ENCODE data around the gene FBXO24. TPM values are rescaled to one million over a fixed set of nuclear protein-coding genes. Genes with fewer than 3 reads are reported as not detected.

FBXO24 gene
- total and polyA plus RNA-seq, 2 of the 4 experiments (the other 2 are of a cell fraction): 0.43 to 0.54 TPM

- no peak overlapping the region for H4K8ac ChIP-seq (ENCODE audit: low read depth in 2 of 2, low read length in 2 of 2)
- in situ Hi-C loops (cut with MboI; ENCODE audit: low sequenced_read_pairs) (no loop called here), dilution Hi-C loops (cut with HindIII; ENCODE audit: low sequenced_read_pairs, unreplicated experiment) (no loop called here), intact Hi-C loops (cut with micrococcal nuclease) (no loop called here)
- H3K4me1 ChIP-seq (ENCODE audit: control insufficient read depth, insufficient read depth, low read length): no peaks in the 10 kb centered on the region
- H3K9me3 ChIP-seq (ENCODE audit: control insufficient read depth, insufficient read depth, low read length): no peaks in the 10 kb centered on the region
- no TSS peak for BruUV-seq (replicated peaks)
- no peak overlapping the region for H2BK20ac ChIP-seq (ENCODE audit: low read depth, low read length)
- H4K91ac ChIP-seq (ENCODE audit: insufficient read depth, low read depth, low read length): no peak overlapping the region
- ChIA-PET CTCF (no interaction called here), POLR2A (ENCODE audit: unreplicated experiment) (no interaction called here)
- no peak overlapping the region for H2BK120ac ChIP-seq (ENCODE audit: low read depth, low read length)
- TF ChIP-seq POLR2A (IDR thresholded peaks at IDR 0.05; ENCODE audit: low read depth, low read length) (no peak), NFE2L2 (IDR thresholded peaks at IDR 0.05; ENCODE audit: low read depth, low read length) (no peak), SMC3 (IDR thresholded peaks at IDR 0.05; ENCODE audit: low read depth, low read length) (no peak), CHD1 (IDR thresholded peaks at IDR 0.05; ENCODE audit: low read depth, low read length) (no peak), MAZ (IDR thresholded peaks at IDR 0.05; ENCODE audit: borderline replicate concordance, low read depth, low read length) (no peak), BHLHE40 (IDR thresholded peaks at IDR 0.05; ENCODE audit: low read depth, low read length) (no peak), USF2 (IDR thresholded peaks at IDR 0.05; ENCODE audit: low read depth, low read length) (no peak), MAFK (IDR thresholded peaks at IDR 0.05; ENCODE audit: low read depth, low read length) (no peak), RAD21 (IDR thresholded peaks at IDR 0.05; ENCODE audit: low read length) (no peak), FOS (IDR thresholded peaks at IDR 0.05; ENCODE audit: low read depth, low read length) (no peak), RFX5 (IDR thresholded peaks at IDR 0.05; ENCODE audit: low read depth, low read length) (no peak), RCOR1 (IDR thresholded peaks at IDR 0.05; ENCODE audit: insufficient replicate concordance, low read length) (no peak), CEBPB (IDR thresholded peaks at IDR 0.05; ENCODE audit: low read depth, low read length) (no peak), ELK1 (IDR thresholded peaks at IDR 0.05; ENCODE audit: borderline replicate concordance, low read depth, low read length) (no peak)
- TF ChIP-seq, protein P1, sequence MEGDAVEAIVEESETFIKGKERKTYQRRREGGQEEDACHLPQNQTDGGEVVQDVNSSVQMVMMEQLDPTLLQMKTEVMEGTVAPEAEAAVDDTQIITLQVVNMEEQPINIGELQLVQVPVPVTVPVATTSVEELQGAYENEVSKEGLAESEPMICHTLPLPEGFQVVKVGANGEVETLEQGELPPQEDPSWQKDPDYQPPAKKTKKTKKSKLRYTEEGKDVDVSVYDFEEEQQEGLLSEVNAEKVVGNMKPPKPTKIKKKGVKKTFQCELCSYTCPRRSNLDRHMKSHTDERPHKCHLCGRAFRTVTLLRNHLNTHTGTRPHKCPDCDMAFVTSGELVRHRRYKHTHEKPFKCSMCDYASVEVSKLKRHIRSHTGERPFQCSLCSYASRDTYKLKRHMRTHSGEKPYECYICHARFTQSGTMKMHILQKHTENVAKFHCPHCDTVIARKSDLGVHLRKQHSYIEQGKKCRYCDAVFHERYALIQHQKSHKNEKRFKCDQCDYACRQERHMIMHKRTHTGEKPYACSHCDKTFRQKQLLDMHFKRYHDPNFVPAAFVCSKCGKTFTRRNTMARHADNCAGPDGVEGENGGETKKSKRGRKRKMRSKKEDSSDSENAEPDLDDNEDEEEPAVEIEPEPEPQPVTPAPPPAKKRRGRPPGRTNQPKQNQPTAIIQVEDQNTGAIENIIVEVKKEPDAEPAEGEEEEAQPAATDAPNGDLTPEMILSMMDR (conservative IDR thresholded peaks at IDR 0.05; ENCODE audit: low read depth, low read length): no peak
- no peaks in the 10 kb centered on the region for H3K36me3 ChIP-seq (ENCODE audit: control insufficient read depth, insufficient read depth, low read length)
- H3K4me3 ChIP-seq (ENCODE audit: insufficient read depth, low read depth, low read length): no peak overlapping the region
- no peak overlapping the region for H3K23ac ChIP-seq (ENCODE audit: low read depth, low read length)
- H2AFZ ChIP-seq (replicated peaks; ENCODE audit: low read length, poor library complexity): peak overlapping the region; percentile 13
- no peak overlapping the region for H4K5ac ChIP-seq (ENCODE audit: low read depth, low read length)
- no peak overlapping the region for H3K27ac ChIP-seq (ENCODE audit: insufficient read depth, low read length)
- no peak overlapping the region for H3K9ac ChIP-seq (ENCODE audit: low read depth, low read length)
- H4K20me1 ChIP-seq (ENCODE audit: insufficient read depth, low read length): no peaks in the 10 kb centered on the region
- WGBS, 2 experiments (ENCODE audit: extremely low coverage in 2 of 2, insufficient read length in 1 of 2): 78 to 100% methylated on average over 1 to 6 of the region's 15 CpGs
- H3K4ac ChIP-seq (ENCODE audit: low read depth, low read length): no peak overlapping the region
- H3K14ac ChIP-seq (replicated peaks; ENCODE audit: low read depth, low read length): no peak overlapping the region
- no peak overlapping the region for H2AK9ac ChIP-seq (replicated peaks; ENCODE audit: low read depth, low read length, poor library complexity)
- ATAC-seq (ENCODE audit: low read depth) (no peak; the same call in 1 of the 2 replicates), DNase-seq (no peak)
- peaks cover 31% of the 10 kb centered on the region for H3K27me3 ChIP-seq (ENCODE audit: control insufficient read depth, insufficient read depth, low read length)
- H3K79me1 ChIP-seq (ENCODE audit: low read depth in 1 of 2, low read length in 2 of 2): no peaks in the 10 kb centered on the region
- no peaks in the 10 kb centered on the region for H3K9me1 ChIP-seq (ENCODE audit: insufficient read depth, low read length)
- no peak overlapping the region for H2AK5ac ChIP-seq (ENCODE audit: low read depth, low read length)
- H3K18ac ChIP-seq (ENCODE audit: low read depth, low read length): no peak overlapping the region
- H2BK5ac ChIP-seq (ENCODE audit: low read depth, low read length, poor library complexity, severe bottlenecking): peak overlapping the region; percentile 77
- no peak overlapping the region for H3K4me2 ChIP-seq (ENCODE audit: low read depth, low read length)
- H3K56ac ChIP-seq (ENCODE audit: extremely low read depth, insufficient read depth, low read length): no peak overlapping the region
- H2BK15ac ChIP-seq (ENCODE audit: low read depth, low read length): no peak overlapping the region
Measured at GRCh38 chr7:100649826-100650565, 63.9 kb downstream of the FBXO24 start.

All from IMR-90 (cell line).